Measurements from ENCODE around the gene AGPS.

AGPS gene

GRCh38 chr2:177578454-177578853 is 185.9 kb downstream of the AGPS start:
- no peak for TF ChIP-seq CTCF (IDR thresholded peaks at IDR 0.05; ENCODE audit: extremely low read depth, insufficient read depth, missing control alignments)
- in situ Hi-C loops (cut with MboI; ENCODE audit: low pct_unique_long_range_greater_than_20kb, low sequenced_read_pairs, unreplicated experiment) = no loop called here
- no peak for DNase-seq (ENCODE audit: low spot score)

- no peak for DNase-seq (ENCODE audit: low spot score)
- in situ Hi-C loops (cut with MboI; ENCODE audit: low pct_unique_long_range_greater_than_20kb, low sequenced_read_pairs, unreplicated experiment) = no loop called here
- TF ChIP-seq CTCF (IDR thresholded peaks at IDR 0.05; ENCODE audit: extremely low read depth, insufficient read depth, missing control alignments) = no peak
Measured at GRCh38 chr2:177579486-177580036, 187.0 kb downstream of the AGPS start.

- no peak for DNase-seq (ENCODE audit: low spot score)
- no peak for TF ChIP-seq CTCF (IDR thresholded peaks at IDR 0.05; ENCODE audit: extremely low read depth, insufficient read depth, missing control alignments)
- in situ Hi-C loops (cut with MboI; ENCODE audit: low pct_unique_long_range_greater_than_20kb, low sequenced_read_pairs, unreplicated experiment) = no loop called here
Measured at GRCh38 chr2:177582000-177582399, 189.4 kb downstream of the AGPS start.

- TF ChIP-seq CTCF (IDR thresholded peaks at IDR 0.05; ENCODE audit: extremely low read depth, insufficient read depth, missing control alignments) = no peak
- DNase-seq (ENCODE audit: low spot score) = no peak
- in situ Hi-C loops (cut with MboI; ENCODE audit: low pct_unique_long_range_greater_than_20kb, low sequenced_read_pairs, unreplicated experiment) = no loop called here
Measured at GRCh38 chr2:177584030-177584692, 191.6 kb downstream of the AGPS start.

- DNase-seq (ENCODE audit: low spot score) = no peak
- in situ Hi-C loops (cut with MboI; ENCODE audit: low pct_unique_long_range_greater_than_20kb, low sequenced_read_pairs, unreplicated experiment) = no loop called here
- TF ChIP-seq CTCF (IDR thresholded peaks at IDR 0.05; ENCODE audit: extremely low read depth, insufficient read depth, missing control alignments) = no peak
Measured at GRCh38 chr2:177585234-177585863, 192.8 kb downstream of the AGPS start.

- TF ChIP-seq CTCF (IDR thresholded peaks at IDR 0.05; ENCODE audit: extremely low read depth, insufficient read depth, missing control alignments) = no peak
- DNase-seq (ENCODE audit: low spot score) = no peak
- in situ Hi-C loops (cut with MboI; ENCODE audit: low pct_unique_long_range_greater_than_20kb, low sequenced_read_pairs, unreplicated experiment) = no loop called here
Measured at GRCh38 chr2:177586154-177586553, 193.6 kb downstream of the AGPS start.

Data from GM13977 (cell line).